SK-N-SH (cell line): Measurements from ENCODE around the gene STAMBP. TPM values are rescaled to one million over a fixed set of nuclear protein-coding genes. Genes with fewer than 3 reads are reported as not detected.

Source experiments
- CTCF ChIA-PET: fragments of 300-600, 350-600 bp; formaldehyde crosslinking; extraction: SDS; loops from one replicate; lab custom pipeline; 2021; lab: Yijun Ruan, JAX
- POLR2A ChIA-PET: fragments of 350-600 bp; sonication (Branson Sonifier 250); formaldehyde crosslinking; extraction: SDS; loops from one replicate; lab custom pipeline; 2020; ENCODE audit warnings: antibody characterized with exemption, inconsistent platforms; lab: Yijun Ruan, JAX
- DNase-seq: peaks from one replicate; pipeline ENCODE4 v3.0.0; 2012
- H2AFZ ChIP-seq: fragments of 200-600 bp; sonication (generic); 2 replicates; pipeline ENCODE4 v1.8.1; 2016; ENCODE audit warnings: antibody characterized with exemption, mild to moderate bottlenecking, low read depth
- H3F3A ChIP-seq: fragments of 200-600 bp; sonication (generic); replicated peaks from 2 replicates; pipeline ENCODE3; 2016; ENCODE audit warnings: antibody characterized with exemption, mild to moderate bottlenecking; ENCODE audit not compliant: insufficient read depth
- H3K27ac ChIP-seq, 2 experiments: fragments of 200-500 bp in 1 of 2; fragments of 200-600 bp in 1 of 2; sonication (Bioruptor generic) in 1 of 2; sonication (generic), shearing (Covaris generic) in 1 of 2; 2 replicates each; pipeline versions ENCODE4 v1.5.1 to v1.6.1; 2014 to 2016; ENCODE audit warnings: low read depth in 2 of 2, inconsistent platforms in 1 of 2, low read length in 1 of 2, mild to moderate bottlenecking in 1 of 2, mixed read lengths in 1 of 2
- H3K27me3 ChIP-seq: fragments of 200-600 bp; sonication (generic), shearing (Covaris generic); 2 replicates; pipeline ENCODE4 v1.6.1; 2016; ENCODE audit warnings: mixed run types; ENCODE audit not compliant: insufficient read depth
- H3K36me3 ChIP-seq, 2 experiments: fragments of 200-500 bp in 1 of 2; fragments of 200-600 bp in 1 of 2; sonication (Bioruptor generic) in 1 of 2; sonication (generic) in 1 of 2; replicated peaks in 1 of 2; 2 replicates each; pipeline versions ENCODE3 to v1.5.1; 2014 to 2016; ENCODE audit warnings: low read length in 1 of 2, mild to moderate bottlenecking in 1 of 2; ENCODE audit not compliant: insufficient read depth in 2 of 2, control insufficient read depth in 1 of 2
- H3K4me1 ChIP-seq, 2 experiments: fragments of 200-500 bp in 1 of 2; fragments of 200-600 bp in 1 of 2; sonication (Bioruptor generic) in 1 of 2; sonication (generic), shearing (Covaris generic) in 1 of 2; 2 replicates each; pipeline versions ENCODE4 v1.5.1 to v1.6.1; 2014 to 2016; ENCODE audit warnings: low read depth in 1 of 2, low read length in 1 of 2, mixed run types in 1 of 2; ENCODE audit not compliant: insufficient read depth in 2 of 2, control insufficient read depth in 1 of 2
- H3K4me2 ChIP-seq: fragments of 200-600 bp; sonication (generic), shearing (Covaris generic); 2 replicates; pipeline ENCODE4 v1.6.1; 2017; ENCODE audit warnings: mixed run types
- H3K4me3 ChIP-seq, 2 experiments: fragments of 200-500 bp in 1 of 2; fragments of 200-600 bp in 1 of 2; sonication (Bioruptor generic) in 1 of 2; sonication (generic), shearing (Covaris generic) in 1 of 2; 2 replicates each; pipeline versions ENCODE4 v1.5.1 to v1.8.1; 2014 to 2016; ENCODE audit warnings: low read depth in 2 of 2, inconsistent platforms in 1 of 2, low read length in 1 of 2, mild to moderate bottlenecking in 1 of 2, mixed read lengths in 1 of 2, moderate library complexity in 1 of 2
- H3K79me2 ChIP-seq: fragments of 200-600 bp; sonication (generic); 2 replicates; pipeline ENCODE4 v1.8.1; 2017; ENCODE audit warnings: mild to moderate bottlenecking; ENCODE audit not compliant: insufficient read depth
- H3K9ac ChIP-seq: fragments of 200-600 bp; sonication (generic); 2 replicates; pipeline ENCODE4 v1.6.1; 2017; ENCODE audit warnings: mixed run types
- H3K9me2 ChIP-seq: fragments of 200-600 bp; sonication (generic); 2 replicates; pipeline ENCODE4 v1.6.1; 2017; ENCODE audit warnings: mixed run types
- H3K9me3 ChIP-seq: fragments of 200-600 bp; sonication (generic); 2 replicates; pipeline ENCODE4 v1.6.1; 2017; ENCODE audit warnings: mixed run types, mild to moderate bottlenecking, moderate library complexity
- H4K20me1 ChIP-seq: fragments of 200-600 bp; sonication (generic); 2 replicates; pipeline ENCODE4 v1.6.1; 2017; ENCODE audit warnings: mild to moderate bottlenecking, mixed run types; ENCODE audit not compliant: insufficient read depth
- FOXJ3 ChIP-seq: sonication (generic); formaldehyde crosslinking; IDR thresholded peaks from 2 replicates; pipeline ENCODE4 v1.5.1; 2020; ENCODE audit warnings: mild to moderate bottlenecking, missing genetic modification reagents
- GABPA ChIP-seq: IDR thresholded peaks from 2 replicates; pipeline ENCODE4 v1.4.0; 2012; ENCODE audit warnings: low read depth, mild to moderate bottlenecking
- JUND ChIP-seq: IDR thresholded peaks from 2 replicates; pipeline ENCODE4 v1.4.0; 2012
- MAX ChIP-seq: IDR thresholded peaks from 2 replicates; pipeline ENCODE4 v1.4.0; 2012; ENCODE audit warnings: low read depth
- NRF1 ChIP-seq: IDR thresholded peaks from 2 replicates; pipeline ENCODE4 v1.6.1; 2012; ENCODE audit warnings: low read depth, mild to moderate bottlenecking, low read length
- PBX3 ChIP-seq: IDR thresholded peaks from 2 replicates; pipeline ENCODE4; 2012
- SIN3A ChIP-seq: IDR thresholded peaks from 2 replicates; pipeline ENCODE4 v1.6.1; 2012; ENCODE audit warnings: low read depth, mild to moderate bottlenecking, low read length, moderate library complexity, borderline replicate concordance
- USF1 ChIP-seq: IDR thresholded peaks from 2 replicates; pipeline ENCODE4 v1.4.0; 2012; ENCODE audit warnings: low read depth, borderline replicate concordance
- USF2 ChIP-seq: fragments of 150-350 bp; IDR thresholded peaks from 2 replicates; pipeline ENCODE4 v1.6.1; 2017; ENCODE audit warnings: antibody characterized with exemption, low read length, low read depth, borderline replicate concordance
- WGBS: methylation state at CpG from one replicate; pipeline ENCODE4 v1.1.6; 2017; ENCODE audit warnings: low lambda C conversion rate; 5-methylcytosine and 5-hydroxymethylcytosine counted together
- polyA plus RNA-seq, 3 experiments: library from polyadenylated mRNA; depleted of rRNA; stranded (reverse); fragments of >200 nt; gene quantifications; 2 replicates each; pipeline ENCODE4 v1.2.3, GENCODE V29; 2012
- TF ChIP-seq, protein P1 (sequence below): fragments of 150-350 bp; IDR thresholded peaks from 2 replicates; pipeline ENCODE4 v1.6.1; 2016; ENCODE audit warnings: mild to moderate bottlenecking, low read depth, low read length
- TF ChIP-seq, protein P2 (sequence below): fragments of 200-600 bp; sonication (generic); IDR thresholded peaks from 2 replicates; pipeline ENCODE4 v1.6.1; 2017; ENCODE audit warnings: antibody characterized with exemption, mild to moderate bottlenecking, moderate library complexity

The STAMBP gene
- polyA plus RNA-seq, 1 of the 3 experiments (the other 2 are of a cell fraction) = 42.2 TPM

GRCh38 chr2:73825408-73825807, 3.4 kb upstream of the STAMBP start:
- no peak overlapping the region for H2AFZ ChIP-seq
- 0 out of 2 replicates have a peak, but pooled peaks cover 2% of the 10 kb centered on the region for H3K27me3 ChIP-seq
- no peaks in the 10 kb centered on the region for H4K20me1 ChIP-seq
- no peaks in the 10 kb centered on the region for H3K9me2 ChIP-seq
- CTCF ChIA-PET = interaction anchor here (1.0 to 9.4 kb wide), 8 partner anchors 13 to 510 kb away, joined by 3 to 155 read pairs (median 10); partner anchors contain the start of gene BOLA3
- WGBS = 58% methylated on average over 4 of the region's 4 CpGs
- H3K4me2 ChIP-seq = no peak overlapping the region
- no peak overlapping the region for H3K9ac ChIP-seq
- no peaks in the 10 kb centered on the region for H3K9me3 ChIP-seq
- TF ChIP-seq MAX (no peak), NRF1 (no peak), FOXJ3 (CRISPR knock-in tag) (no peak), SIN3A (no peak), GABPA (no peak), USF1 (no peak), USF2 (no peak), JUND (no peak), PBX3 (no peak)
- TF ChIP-seq, protein P1, sequence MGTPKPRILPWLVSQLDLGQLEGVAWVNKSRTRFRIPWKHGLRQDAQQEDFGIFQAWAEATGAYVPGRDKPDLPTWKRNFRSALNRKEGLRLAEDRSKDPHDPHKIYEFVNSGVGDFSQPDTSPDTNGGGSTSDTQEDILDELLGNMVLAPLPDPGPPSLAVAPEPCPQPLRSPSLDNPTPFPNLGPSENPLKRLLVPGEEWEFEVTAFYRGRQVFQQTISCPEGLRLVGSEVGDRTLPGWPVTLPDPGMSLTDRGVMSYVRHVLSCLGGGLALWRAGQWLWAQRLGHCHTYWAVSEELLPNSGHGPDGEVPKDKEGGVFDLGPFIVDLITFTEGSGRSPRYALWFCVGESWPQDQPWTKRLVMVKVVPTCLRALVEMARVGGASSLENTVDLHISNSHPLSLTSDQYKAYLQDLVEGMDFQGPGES = no peak
- TF ChIP-seq, protein P2, sequence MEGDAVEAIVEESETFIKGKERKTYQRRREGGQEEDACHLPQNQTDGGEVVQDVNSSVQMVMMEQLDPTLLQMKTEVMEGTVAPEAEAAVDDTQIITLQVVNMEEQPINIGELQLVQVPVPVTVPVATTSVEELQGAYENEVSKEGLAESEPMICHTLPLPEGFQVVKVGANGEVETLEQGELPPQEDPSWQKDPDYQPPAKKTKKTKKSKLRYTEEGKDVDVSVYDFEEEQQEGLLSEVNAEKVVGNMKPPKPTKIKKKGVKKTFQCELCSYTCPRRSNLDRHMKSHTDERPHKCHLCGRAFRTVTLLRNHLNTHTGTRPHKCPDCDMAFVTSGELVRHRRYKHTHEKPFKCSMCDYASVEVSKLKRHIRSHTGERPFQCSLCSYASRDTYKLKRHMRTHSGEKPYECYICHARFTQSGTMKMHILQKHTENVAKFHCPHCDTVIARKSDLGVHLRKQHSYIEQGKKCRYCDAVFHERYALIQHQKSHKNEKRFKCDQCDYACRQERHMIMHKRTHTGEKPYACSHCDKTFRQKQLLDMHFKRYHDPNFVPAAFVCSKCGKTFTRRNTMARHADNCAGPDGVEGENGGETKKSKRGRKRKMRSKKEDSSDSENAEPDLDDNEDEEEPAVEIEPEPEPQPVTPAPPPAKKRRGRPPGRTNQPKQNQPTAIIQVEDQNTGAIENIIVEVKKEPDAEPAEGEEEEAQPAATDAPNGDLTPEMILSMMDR = no peak
- TF ChIP-seq, all 33 proteins: peak for 0
- Histone ChIP-seq H3F3A (peaks cover 15% of the 10 kb centered on the region), H3K79me2 (peaks cover 13% of the 10 kb centered on the region), H3K36me3 (no peaks in the 10 kb centered on the region), H3K4me3 (no peak overlapping the region), H3K27ac (no peak overlapping the region), H3K4me1 (peaks cover 0 to 7% of the 10 kb centered on the region in 2 experiments; a peak in 3 of 4 replicates)
- POLR2A ChIA-PET = interaction anchor here (1.9 kb wide), 1 partner anchor 295 kb away, joined by 6 read pairs; no protein-coding TSS in a partner anchor
- DNase-seq = no peak
